Adrenal gland (tissue), 12 donors: ENCODE results near the gene DGAT2. TPM values are rescaled to one million over a fixed set of nuclear protein-coding genes. Genes with fewer than 3 reads are reported as not detected.

ENCODE experiments used
- DNase-seq, 7 donors: peaks; one replicate each; pipeline ENCODE4 v3.0.0-alpha.2; 2019 to 2020
- H3K27ac ChIP-seq, 5 donors: fragments of 200-600 bp; sonication (generic) in 4 of 5; 1 replicate in 3 of 5; 2 replicates in 2 of 5; pipeline versions ENCODE4 v1.5.1 to v1.8.0; 2016 to 2020; ENCODE audit warnings: mild to moderate bottlenecking in 1 of 5
- H3K27me3 ChIP-seq: fragments of 200-600 bp; 2 replicates; pipeline ENCODE4 v1.8.0; 2021
- H3K36me3 ChIP-seq, 2 donors: fragments of 200-600 bp; replicated peaks in 1 of 2; 1 replicate in 1 of 2; 2 replicates in 1 of 2; pipeline versions ENCODE4 v1.5.1 to v1.8.0; 2018 to 2022
- H3K4me1 ChIP-seq, 2 donors: fragments of 200-600 bp; replicated peaks in 1 of 2; 1 replicate in 1 of 2; 2 replicates in 1 of 2; pipeline versions ENCODE4 v1.5.1 to v1.8.0; 2018 to 2021
- H3K4me3 ChIP-seq, 4 donors: fragments of 200-600 bp; sonication (generic) in 3 of 4; one replicate each; pipeline ENCODE4 v1.5.1; 2016 to 2018
- H3K9me3 ChIP-seq, 3 donors: fragments of 200-600 bp; sonication (generic) in 1 of 3; replicated peaks in 1 of 3; 1 replicate in 2 of 3; 2 replicates in 1 of 3; pipeline versions ENCODE4 v1.5.1 to v1.8.0; 2016 to 2021
- CTCF ChIP-seq, 6 experiments: fragments of 450-650 bp in 4 of 6; fragments of 200-600 bp in 2 of 6; sonication (generic) in 1 of 6; IDR thresholded peaks; 1 replicate in 5 of 6; 2 replicates in 1 of 6; pipeline versions ENCODE4 v1.5.1 to v1.8.0; 2016 to 2021; ENCODE audit warnings: antibody characterized with exemption in 6 of 6, mild to moderate bottlenecking in 2 of 6, moderate library complexity in 1 of 6
- POLR2A ChIP-seq, 2 donors: fragments of 450-650 bp; IDR thresholded peaks; one replicate each; pipeline ENCODE4 v1.6.1; 2017; ENCODE audit warnings: antibody characterized with exemption in 2 of 2, mild to moderate bottlenecking in 2 of 2, moderate library complexity in 1 of 2
- WGBS, 4 donors: extraction: QIAGEN DNeasy Blood & Tissue Kit in 2 of 4; methylation state at CpG; one replicate each; pipeline versions ENCODE4 v1.1.5 to v1.1.7; 2013 to 2017; 5-methylcytosine and 5-hydroxymethylcytosine counted together
- intact Hi-C, 2 donors: fragments of 100-400 bp; cut with DNase I; formaldehyde crosslinking; loops; one replicate each; pipeline versions ENCODE4 v1.14.1 to v1.15.0; 2022 to 2023
- polyA plus RNA-seq, 3 donors: library from polyadenylated mRNA; stranded (reverse); fragments of 200-250 nt in 2 of 3; fragments of 350-450 nt in 1 of 3; fragmentation: Illumina TruSeq in 1 of 3; extraction: RNeasy Lipid Tissue Mini Kit (QIAGEN cat#74804) in 1 of 3; gene quantifications; one replicate each; pipeline ENCODE4 v1.2.3, GENCODE V29; 2013 to 2014
- total RNA-seq, 9 donors: library from RNA; depleted of rRNA in 4 of 9; stranded (reverse); fragments of >200 nt in 4 of 9; fragments of 120-200 nt in 1 of 9; fragmentation: NEBNext Ultra II Directional in 1 of 9; extraction: Animal tissue kit (Norgen Biotek cat#: 25700) in 1 of 9; gene quantifications; one replicate each; pipeline versions ENCODE4 v1.1.0 to v1.2.4, GENCODE V29; 2013 to 2023
- donor health status: healthy with polysubstance abuse.
- donor health status: Bipolar disorder and iron deficiency.
- donor health status: DM: yes; HTN: yes; CAD: no.
- donor health status: DM: no; HTN: no; CAD: no.
- donor health status: DM: no; HTN: no; CAD: no.
- donor health status: DM: yes; HTN: yes; CAD: no.

Gene DGAT2
- total and polyA plus RNA-seq, 12 donors = 2.1 to 79.2 (median 7.5) TPM

- Histone ChIP-seq H3K27ac (no peak overlapping the region), H3K27me3 (no peaks in the 10 kb centered on the region), H3K4me1 (no peaks in the 10 kb centered on the region), H3K4me3 (no peak overlapping the region), H3K36me3 (no peaks in the 10 kb centered on the region), H3K9me3 (no peaks in the 10 kb centered on the region)
- intact Hi-C loops = no loop called here
- TF ChIP-seq CTCF (IDR thresholded peaks at IDR 0.05) (no peak), POLR2A (IDR thresholded peaks at IDR 0.05) (no peak)
- WGBS, 4 donors = 91 to 100% (median 95%) methylated on average over 4 to 5 of the region's 5 CpGs
- DNase-seq = peak in 1 of 7 donors; percentile 11
Measured at GRCh38 chr11:75731095-75731494, 37.5 kb upstream of the DGAT2 start.

DNA sequence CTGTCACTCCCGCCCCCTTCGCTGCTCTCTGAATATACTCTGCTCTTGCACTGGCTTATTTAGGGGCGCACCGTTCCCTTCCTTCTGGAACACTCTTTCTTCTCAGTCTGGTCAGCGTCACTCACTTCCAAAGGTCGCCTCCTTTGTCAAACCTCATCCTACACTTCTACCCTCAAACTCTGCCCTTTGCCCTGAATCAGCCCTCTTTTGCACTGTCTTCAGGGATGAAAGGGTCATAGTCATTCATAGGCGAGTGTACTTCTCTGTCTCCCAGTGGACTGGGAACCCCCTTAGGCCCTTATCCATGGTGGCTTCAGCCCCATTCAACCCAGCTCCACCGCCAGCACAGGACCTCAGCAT, 35.5 kb upstream of the DGAT2 start:
- WGBS, 4 donors = 92 to 97% (median 95%) methylated on average over 8 of the region's 8 CpGs

GRCh38 chr11:75733431-75734107, 35.0 kb upstream of the DGAT2 start:
- TF ChIP-seq CTCF (IDR thresholded peaks at IDR 0.05) = no peak
- no peak for TF ChIP-seq POLR2A (IDR thresholded peaks at IDR 0.05)
- H3K4me1 ChIP-seq = no peaks in the 10 kb centered on the region
- DNase-seq = peak in 1 of 7 donors; percentile 25
- no peak overlapping the region for H3K27ac ChIP-seq
- no peaks in the 10 kb centered on the region for H3K36me3 ChIP-seq
- H3K27me3 ChIP-seq = no peaks in the 10 kb centered on the region
- H3K4me3 ChIP-seq = no peak overlapping the region
- H3K9me3 ChIP-seq = no peaks in the 10 kb centered on the region
- intact Hi-C loops = no loop called here
- WGBS, 4 donors = 73 to 82% (median 78%) methylated on average over 1 to 5 of the region's 5 CpGs

More for the DNA sequence above, 35.5 kb upstream of the DGAT2 start:
- no peaks in the 10 kb centered on the region for H3K4me1 ChIP-seq
- H3K36me3 ChIP-seq = no peaks in the 10 kb centered on the region
- intact Hi-C loops = no loop called here
- no peaks in the 10 kb centered on the region for H3K27me3 ChIP-seq
- DNase-seq = peak in 1 of 7 donors; percentile 9
- no peak overlapping the region for H3K4me3 ChIP-seq
- H3K27ac ChIP-seq = no peak overlapping the region
- TF ChIP-seq CTCF (IDR thresholded peaks at IDR 0.05) (no peak), POLR2A (IDR thresholded peaks at IDR 0.05) (no peak)
- no peaks in the 10 kb centered on the region for H3K9me3 ChIP-seq

DNA sequence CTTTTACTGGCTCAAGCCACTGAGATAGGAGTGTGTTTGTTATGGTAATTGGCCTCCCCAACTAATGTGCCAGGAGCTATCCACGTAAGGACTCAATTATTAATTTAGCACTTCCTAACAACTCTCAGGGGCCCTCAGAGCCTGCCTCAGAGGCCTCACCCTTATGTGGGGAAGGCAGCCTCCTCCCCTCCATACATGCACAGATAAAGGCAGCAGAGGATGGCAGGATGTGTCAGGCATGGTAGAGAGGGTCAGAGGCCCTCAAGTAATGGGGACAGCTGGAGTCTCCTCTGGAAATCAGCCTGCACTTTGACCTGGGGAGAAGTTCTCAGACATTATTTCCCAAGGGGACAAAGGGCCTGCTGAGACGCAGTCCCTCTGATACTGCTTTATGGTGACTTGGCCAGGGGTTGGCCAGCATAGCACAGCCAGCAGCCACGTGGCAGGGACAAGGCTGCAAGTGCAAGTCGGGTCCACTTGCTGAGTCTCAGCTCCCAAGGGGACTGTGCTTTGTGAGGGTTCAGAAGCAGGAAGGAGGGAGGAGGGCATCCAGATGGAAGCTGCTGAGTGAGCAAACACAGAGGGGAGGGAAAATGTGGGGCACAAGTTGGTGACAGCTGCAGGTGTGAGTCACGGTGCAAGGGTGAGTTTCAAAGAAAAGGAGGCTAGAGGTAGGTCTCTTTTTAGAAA, 33.9 kb upstream of the DGAT2 start:
- 58 to 84% (median 78%) methylated on average over 4 to 5 of the region's 5 CpGs for WGBS, 4 donors
- Histone ChIP-seq H3K27me3 (no peaks in the 10 kb centered on the region), H3K27ac (no peak overlapping the region), H3K9me3 (no peaks in the 10 kb centered on the region), H3K4me1 (no peaks in the 10 kb centered on the region), H3K36me3 (no peaks in the 10 kb centered on the region), H3K4me3 (no peak overlapping the region)
- peak in 1 of 7 donors; percentile 23 for DNase-seq
- no peak for TF ChIP-seq CTCF (IDR thresholded peaks at IDR 0.05)
- no peak for TF ChIP-seq POLR2A (IDR thresholded peaks at IDR 0.05)
- intact Hi-C loops = no loop called here
